Stomach (tissue), 4 donors: ENCODE results near the gene USP37.

Source experiments
- CTCF ChIP-seq, 7 experiments: fragments of 450-650 bp in 4 of 7; fragments of 200-600 bp in 3 of 7; sonication (generic) in 3 of 7; IDR thresholded peaks; one replicate each; pipeline ENCODE4 v1.5.1; 2016 to 2019; ENCODE audit warnings: antibody characterized with exemption in 7 of 7, control low read depth in 2 of 7, mild to moderate bottlenecking in 1 of 7
- EP300 ChIP-seq: sonication (generic); formaldehyde crosslinking; IDR thresholded peaks from one replicate; pipeline ENCODE4 v1.6.1; 2017; ENCODE audit warnings: antibody characterized with exemption
- POLR2A ChIP-seq, 4 donors: fragments of 450-650 bp; IDR thresholded peaks; one replicate each; pipeline ENCODE4 v1.6.1; 2016; ENCODE audit warnings: antibody characterized with exemption in 4 of 4, control low read depth in 2 of 4, mild to moderate bottlenecking in 1 of 4, moderate library complexity in 1 of 4
- POLR2AphosphoS5 ChIP-seq, 3 donors: sonication (generic); formaldehyde crosslinking; IDR thresholded peaks; one replicate each; pipeline ENCODE4 v1.6.1; 2016; ENCODE audit warnings: antibody characterized with exemption in 3 of 3

DNA sequence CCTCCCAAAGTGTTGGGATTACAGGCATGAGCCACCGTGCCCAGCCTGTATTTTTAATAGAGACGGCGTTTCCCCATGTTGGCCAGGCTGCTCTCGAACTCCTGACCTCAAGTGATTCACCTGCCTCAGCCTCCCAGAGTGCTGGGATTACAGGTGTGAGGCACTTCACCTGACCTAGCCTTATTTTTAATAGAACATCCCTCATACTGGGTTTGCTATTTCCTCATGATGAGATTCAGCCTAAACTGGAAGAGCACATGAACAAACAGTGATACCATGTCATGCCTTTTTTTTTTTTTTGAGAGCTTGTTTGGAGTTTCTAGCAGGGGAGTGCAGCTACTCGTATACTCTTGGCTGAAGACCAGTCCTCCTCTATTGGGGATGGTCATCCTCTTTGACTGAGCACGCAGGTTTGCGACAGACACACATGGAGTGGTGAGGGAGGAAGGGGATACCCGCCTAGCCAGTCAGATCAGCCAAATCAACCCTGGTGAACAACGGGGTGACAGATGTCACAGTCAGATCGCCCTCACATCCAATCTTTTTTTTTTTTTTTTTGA, 67.6 kb downstream of the USP37 start:
- TF ChIP-seq POLR2A (IDR thresholded peaks at IDR 0.05), result no peak
- no peak for TF ChIP-seq CTCF (IDR thresholded peaks at IDR 0.05)
- TF ChIP-seq POLR2AphosphoS5 (IDR thresholded peaks at IDR 0.05), result no peak
- no peak for TF ChIP-seq EP300
